Parathyroid adenoma (tissue), 2 donors: ENCODE measurements around the gene TRIOBP.

ENCODE experiments used
- H2AFZ ChIP-seq: fragments of 300-600 bp; sonication (generic); one replicate; pipeline ENCODE4 v1.7.0; 2017; ENCODE audit warnings: antibody characterized with exemption, mild to moderate bottlenecking
- H3K27ac ChIP-seq: fragments of 300-600 bp; sonication (generic); one replicate; pipeline ENCODE4 v1.7.0; 2017
- H3K27me3 ChIP-seq: fragments of 300-600 bp; sonication (generic); one replicate; pipeline ENCODE4 v1.7.0; 2017; ENCODE audit warnings: low read length; ENCODE audit not compliant: control insufficient read depth, insufficient read depth
- H3K36me3 ChIP-seq: fragments of 300-600 bp; sonication (generic); one replicate; pipeline ENCODE4 v1.7.0; 2017; ENCODE audit warnings: low read length; ENCODE audit not compliant: control insufficient read depth, insufficient read depth
- H3K4me1 ChIP-seq: fragments of 300-600 bp; sonication (generic); one replicate; pipeline ENCODE4 v1.7.0; 2017; ENCODE audit warnings: control low read depth
- H3K4me2 ChIP-seq: fragments of 300-600 bp; sonication (generic); one replicate; pipeline ENCODE4 v1.7.0; 2017; ENCODE audit warnings: low read length
- H3K4me3 ChIP-seq: fragments of 300-600 bp; sonication (generic); one replicate; pipeline ENCODE4 v1.7.0; 2017; ENCODE audit warnings: low read depth, low read length
- H3K79me2 ChIP-seq: fragments of 300-600 bp; sonication (generic); one replicate; pipeline ENCODE4 v1.7.0; 2017; ENCODE audit warnings: control low read depth
- H3K9ac ChIP-seq: fragments of 300-600 bp; sonication (generic); one replicate; pipeline ENCODE4 v1.7.0; 2017; ENCODE audit warnings: mild to moderate bottlenecking
- H3K9me3 ChIP-seq: fragments of 300-600 bp; sonication (generic); one replicate; pipeline ENCODE4 v1.7.0; 2017; ENCODE audit warnings: low read length; ENCODE audit not compliant: control insufficient read depth
- TF ChIP-seq, protein P1 (sequence below): fragments of 300-600 bp; sonication (generic); IDR thresholded peaks from one replicate; pipeline ENCODE4 v1.7.0; 2017; ENCODE audit warnings: antibody characterized with exemption, mild to moderate bottlenecking
- donor health status: primary hyperparathyroidism.

The TRIOBP gene

DNA sequence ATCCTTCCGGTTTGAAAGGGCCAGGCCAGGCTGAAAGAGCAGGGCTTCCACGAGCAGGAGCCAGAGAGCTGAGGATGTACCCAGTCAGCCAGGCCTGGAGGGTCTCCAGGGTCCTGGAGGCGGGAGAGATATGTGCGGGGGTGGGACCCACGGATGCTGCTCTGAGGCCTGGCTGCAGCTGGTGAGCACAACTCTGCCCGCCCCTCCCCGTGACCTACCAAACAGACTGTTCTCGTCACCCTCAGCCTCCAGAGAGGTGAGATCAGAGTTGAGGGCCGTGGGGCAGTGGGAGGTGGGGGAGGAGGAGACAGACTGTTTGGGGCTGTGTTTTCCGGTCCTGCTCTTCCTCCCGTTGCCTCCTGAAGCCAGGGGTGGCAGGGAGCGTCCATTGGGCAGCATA is 42.2 kb downstream of the TRIOBP start:
- H3K36me3 ChIP-seq, result no peaks in the 10 kb centered on the region
- no peak overlapping the region for H2AFZ ChIP-seq
- no peak overlapping the region for H3K9ac ChIP-seq
- H3K27me3 ChIP-seq, result no peaks in the 10 kb centered on the region
- H3K79me2 ChIP-seq, result no peaks in the 10 kb centered on the region
- TF ChIP-seq, protein P1, sequence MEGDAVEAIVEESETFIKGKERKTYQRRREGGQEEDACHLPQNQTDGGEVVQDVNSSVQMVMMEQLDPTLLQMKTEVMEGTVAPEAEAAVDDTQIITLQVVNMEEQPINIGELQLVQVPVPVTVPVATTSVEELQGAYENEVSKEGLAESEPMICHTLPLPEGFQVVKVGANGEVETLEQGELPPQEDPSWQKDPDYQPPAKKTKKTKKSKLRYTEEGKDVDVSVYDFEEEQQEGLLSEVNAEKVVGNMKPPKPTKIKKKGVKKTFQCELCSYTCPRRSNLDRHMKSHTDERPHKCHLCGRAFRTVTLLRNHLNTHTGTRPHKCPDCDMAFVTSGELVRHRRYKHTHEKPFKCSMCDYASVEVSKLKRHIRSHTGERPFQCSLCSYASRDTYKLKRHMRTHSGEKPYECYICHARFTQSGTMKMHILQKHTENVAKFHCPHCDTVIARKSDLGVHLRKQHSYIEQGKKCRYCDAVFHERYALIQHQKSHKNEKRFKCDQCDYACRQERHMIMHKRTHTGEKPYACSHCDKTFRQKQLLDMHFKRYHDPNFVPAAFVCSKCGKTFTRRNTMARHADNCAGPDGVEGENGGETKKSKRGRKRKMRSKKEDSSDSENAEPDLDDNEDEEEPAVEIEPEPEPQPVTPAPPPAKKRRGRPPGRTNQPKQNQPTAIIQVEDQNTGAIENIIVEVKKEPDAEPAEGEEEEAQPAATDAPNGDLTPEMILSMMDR, result no peak
- H3K27ac ChIP-seq, result no peak overlapping the region
- peaks cover 5% of the 10 kb centered on the region for H3K4me1 ChIP-seq
- H3K4me3 ChIP-seq, result no peak overlapping the region
- no peaks in the 10 kb centered on the region for H3K9me3 ChIP-seq
- no peak overlapping the region for H3K4me2 ChIP-seq

DNA sequence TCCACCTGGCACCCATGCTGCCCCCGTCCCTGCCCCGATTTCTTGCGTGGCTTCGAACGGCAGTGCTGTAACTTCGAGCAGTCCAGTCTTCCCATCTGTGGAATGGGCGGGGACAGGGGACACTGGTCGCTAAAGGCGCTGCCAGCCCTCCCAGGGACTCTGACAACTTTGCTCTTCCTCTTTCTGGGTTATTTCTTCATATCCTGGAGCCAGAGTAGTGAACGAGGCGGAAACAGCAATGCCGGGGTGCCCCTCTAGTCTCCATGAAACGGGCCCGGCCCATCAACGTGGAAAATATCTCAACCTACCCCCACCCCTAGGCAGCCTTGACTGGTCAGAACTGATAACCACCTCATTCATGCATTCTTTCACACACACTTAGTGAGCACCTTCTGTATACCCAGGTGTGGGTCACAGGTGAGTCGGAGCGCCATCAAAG is 42.8 kb downstream of the TRIOBP start:
- H3K4me3 ChIP-seq, result no peak overlapping the region

DNA sequence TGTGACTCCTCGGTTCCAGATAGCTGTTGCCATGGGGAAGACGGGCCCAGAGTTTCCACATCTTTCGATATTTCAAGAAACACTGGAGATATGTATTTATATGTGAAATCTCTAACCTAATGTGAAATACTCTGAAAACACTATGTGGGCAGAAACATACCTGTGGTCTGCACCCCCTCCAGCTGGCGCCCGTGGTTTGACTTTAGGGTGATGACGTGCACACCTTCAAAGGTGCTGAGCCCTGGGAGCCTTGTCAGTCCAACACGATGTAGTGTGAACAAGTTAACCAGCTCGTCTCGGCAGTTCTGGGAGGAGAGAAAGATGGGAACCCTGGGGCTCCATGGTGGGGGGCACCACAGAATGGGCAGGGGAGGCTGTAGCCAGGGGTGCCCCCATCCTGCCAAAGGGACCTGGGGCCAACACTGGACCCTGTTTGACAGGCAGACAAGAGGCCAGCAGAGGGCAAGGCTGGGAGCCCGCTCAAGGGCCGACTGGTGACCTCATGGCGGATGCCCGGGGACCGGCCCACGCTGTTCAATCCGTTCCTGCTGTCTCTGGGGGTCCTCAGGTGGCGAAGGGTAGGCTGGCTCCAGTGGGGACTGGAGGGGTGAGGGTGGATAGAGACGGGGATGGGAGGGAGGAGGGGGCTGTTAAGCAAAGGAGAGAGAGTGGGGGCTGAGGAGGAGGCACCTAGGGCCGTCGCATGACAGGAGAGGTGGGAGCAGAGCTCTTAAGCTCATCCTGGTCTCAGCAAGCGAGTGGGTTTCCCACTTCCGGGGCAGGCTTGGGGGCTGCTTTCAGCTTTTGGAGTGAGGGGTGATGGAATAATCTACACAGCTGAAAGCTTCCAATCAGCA is 43.8 kb downstream of the TRIOBP start:
- H3K27ac ChIP-seq, result no peak overlapping the region
- H3K27me3 ChIP-seq, result no peaks in the 10 kb centered on the region
- H3K4me2 ChIP-seq, result no peak overlapping the region
- H3K36me3 ChIP-seq, result no peaks in the 10 kb centered on the region
- H3K79me2 ChIP-seq, result no peaks in the 10 kb centered on the region
- no peaks in the 10 kb centered on the region for H3K9me3 ChIP-seq
- H3K4me1 ChIP-seq, result no peaks in the 10 kb centered on the region
- no peak overlapping the region for H2AFZ ChIP-seq
- no peak overlapping the region for H3K9ac ChIP-seq
- TF ChIP-seq, protein P1, result no peak
- H3K4me3 ChIP-seq, result no peak overlapping the region

More for the DNA sequence above, 42.8 kb downstream of the TRIOBP start:
- TF ChIP-seq, protein P1, result no peak
- Histone ChIP-seq H3K4me1 (peaks cover 5% of the 10 kb centered on the region), H3K9ac (no peak overlapping the region), H3K9me3 (no peaks in the 10 kb centered on the region), H3K79me2 (no peaks in the 10 kb centered on the region), H2AFZ (no peak overlapping the region), H3K27me3 (no peaks in the 10 kb centered on the region), H3K36me3 (no peaks in the 10 kb centered on the region), H3K4me2 (no peak overlapping the region), H3K27ac (no peak overlapping the region)

DNA sequence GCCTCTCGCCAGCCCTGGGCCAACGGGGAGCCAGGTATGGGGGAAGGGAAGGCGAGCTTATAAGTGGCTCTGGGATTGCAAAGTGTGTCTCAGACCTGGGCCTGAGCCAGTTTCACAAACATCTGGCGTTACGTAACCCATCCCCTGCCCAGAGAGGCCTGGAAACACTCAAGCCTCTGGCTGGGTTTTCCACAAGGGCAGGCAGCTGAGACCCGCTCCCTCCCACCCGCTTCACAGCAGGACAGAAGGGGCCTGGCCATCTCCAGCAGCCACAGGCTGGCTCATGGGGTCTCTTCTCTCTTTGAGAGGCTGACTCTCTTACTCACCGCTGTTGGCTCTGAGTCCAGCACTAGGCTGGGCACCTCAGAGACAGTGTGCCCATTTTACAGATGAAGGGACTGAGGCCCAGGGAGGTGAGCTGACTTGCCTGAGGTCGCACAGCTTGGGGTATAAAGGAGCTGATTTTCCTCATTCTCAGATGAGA is 44.5 kb downstream of the TRIOBP start:
- Histone ChIP-seq H3K27ac (no peak overlapping the region), H3K79me2 (no peaks in the 10 kb centered on the region), H3K36me3 (no peaks in the 10 kb centered on the region), H2AFZ (no peak overlapping the region), H3K9me3 (no peaks in the 10 kb centered on the region), H3K4me2 (no peak overlapping the region), H3K27me3 (no peaks in the 10 kb centered on the region), H3K9ac (no peak overlapping the region), H3K4me3 (no peak overlapping the region), H3K4me1 (no peaks in the 10 kb centered on the region)
- TF ChIP-seq, protein P1, result no peak
